HG02610 (cell line): ENCODE data around the gene PIP5KL1.
A peak's percentile ranks its signal among the peaks of the same experiment; 100 is the strongest.

Experiments
- ATAC-seq: cut with Tn5 transposase; IDR thresholded peaks from one replicate; pipeline ENCODE4 v1.9.1; 2021; ENCODE audit warnings: mild to moderate bottlenecking, moderate library complexity; ENCODE audit not compliant: unreplicated experiment

The PIP5KL1 gene

GRCh38 chr9:127950513-127951289 is 20.1 kb upstream of the PIP5KL1 start:
- ATAC-seq = no peak

- ATAC-seq = no peak
Measured at GRCh38 chr9:127949827-127950512, 19.4 kb upstream of the PIP5KL1 start.

GRCh38 chr9:127947841-127948710 is 17.5 kb upstream of the PIP5KL1 start:
- no peak for ATAC-seq

GRCh38 chr9:127946728-127947127 is 16.2 kb upstream of the PIP5KL1 start:
- no peak for ATAC-seq

GRCh38 chr9:127945942-127946341 is 15.4 kb upstream of the PIP5KL1 start:
- ATAC-seq = no peak

GRCh38 chr9:127945338-127945737 is 14.8 kb upstream of the PIP5KL1 start:
- no peak for ATAC-seq

GRCh38 chr9:127944586-127945218 is 14.1 kb upstream of the PIP5KL1 start:
- ATAC-seq = no peak

- ATAC-seq = peak; percentile 59
Measured at GRCh38 chr9:127943731-127944144, 13.2 kb upstream of the PIP5KL1 start.

- no peak for ATAC-seq
Measured at GRCh38 chr9:127943011-127943662, 12.6 kb upstream of the PIP5KL1 start.

- no peak for ATAC-seq
Measured at GRCh38 chr9:127942216-127943010, 11.8 kb upstream of the PIP5KL1 start.

- ATAC-seq = no peak
Measured at GRCh38 chr9:127941961-127942215, 11.3 kb upstream of the PIP5KL1 start.

- no peak for ATAC-seq
Measured at GRCh38 chr9:127941062-127941960, 10.7 kb upstream of the PIP5KL1 start.

GRCh38 chr9:127940593-127940992 is 10.0 kb upstream of the PIP5KL1 start:
- no peak for ATAC-seq

- no peak for ATAC-seq
Measured at GRCh38 chr9:127938298-127938690, 7.7 kb upstream of the PIP5KL1 start.

- peak; percentile 88 for ATAC-seq
Measured at GRCh38 chr9:127937388-127938297, 7.1 kb upstream of the PIP5KL1 start, which contains the start of gene DPM2. Gene DPM2 (minus strand): TSS chr9:127937854. CDS start chr9:127937820, 34 bp downstream.

- no peak for ATAC-seq
Measured at GRCh38 chr9:127937056-127937387, 6.4 kb upstream of the PIP5KL1 start.

GRCh38 chr9:127936347-127936852 is 5.8 kb upstream of the PIP5KL1 start:
- no peak for ATAC-seq

GRCh38 chr9:127935765-127936221 is 5.2 kb upstream of the PIP5KL1 start:
- ATAC-seq = no peak
